GM18511 (cell line): ENCODE data around the gene PPP4R3A.

ENCODE experiments used
- ATAC-seq: cut with Tn5 transposase; IDR thresholded peaks from one replicate; pipeline ENCODE4 v1.9.1; 2021; ENCODE audit warnings: mild to moderate bottlenecking, moderate library complexity; ENCODE audit not compliant: unreplicated experiment

PPP4R3A gene

GRCh38 chr14:91506226-91506625 lies 3.9 kb downstream of the PPP4R3A start:
- ATAC-seq, result no peak

GRCh38 chr14:91503000-91503504 lies 7.1 kb downstream of the PPP4R3A start:
- no peak for ATAC-seq

GRCh38 chr14:91501951-91502930 lies 7.9 kb downstream of the PPP4R3A start:
- no peak for ATAC-seq

- no peak for ATAC-seq
These were observed 8.8 kb downstream of the PPP4R3A start for GRCh38 chr14:91501348-91501747.

- no peak for ATAC-seq
These were observed 13.3 kb downstream of the PPP4R3A start for GRCh38 chr14:91496790-91497189.

- ATAC-seq, result peak; percentile 45
These were observed 15.6 kb downstream of the PPP4R3A start for GRCh38 chr14:91494392-91495065.

- ATAC-seq, result no peak
These were observed 16.9 kb downstream of the PPP4R3A start for GRCh38 chr14:91493169-91493568.

- ATAC-seq, result no peak
These were observed 25.4 kb downstream of the PPP4R3A start for GRCh38 chr14:91484744-91485143.

GRCh38 chr14:91484186-91484585 lies 25.9 kb downstream of the PPP4R3A start:
- ATAC-seq, result no peak

GRCh38 chr14:91482263-91483013 lies 27.7 kb downstream of the PPP4R3A start:
- no peak for ATAC-seq

- ATAC-seq, result no peak
These were observed 32.7 kb downstream of the PPP4R3A start for GRCh38 chr14:91477388-91477787.

- no peak for ATAC-seq
These were observed 37.1 kb downstream of the PPP4R3A start for GRCh38 chr14:91473046-91473445.

- ATAC-seq, result no peak
These were observed 39.9 kb downstream of the PPP4R3A start for GRCh38 chr14:91470216-91470615.

- ATAC-seq, result no peak
These were observed 43.9 kb downstream of the PPP4R3A start for GRCh38 chr14:91466192-91466591.

GRCh38 chr14:91464615-91465205 lies 45.4 kb downstream of the PPP4R3A start:
- ATAC-seq, result no peak

GRCh38 chr14:91458612-91459011 lies 51.5 kb downstream of the PPP4R3A start:
- ATAC-seq, result no peak

GRCh38 chr14:91456283-91456682 lies 53.8 kb downstream of the PPP4R3A start:
- ATAC-seq, result no peak

GRCh38 chr14:91454580-91454979 lies 55.5 kb downstream of the PPP4R3A start:
- no peak for ATAC-seq

GRCh38 chr14:91454155-91454554 lies 56.0 kb downstream of the PPP4R3A start:
- no peak for ATAC-seq

GRCh38 chr14:91453744-91454143 lies 56.4 kb downstream of the PPP4R3A start:
- ATAC-seq, result no peak
